SK-N-SH treated with all-trans-retinoic acid at 6 μM for 48 hours (cell line): ENCODE measurements around the gene PDE1C.

Experiments used
- ARNTL ChIP-seq: fragments of 450-650 bp; formaldehyde crosslinking; IDR thresholded peaks from 2 replicates; pipeline ENCODE4 v1.5.0; 2020; ENCODE audit warnings: low read depth, mild to moderate bottlenecking, moderate library complexity, borderline replicate concordance
- CREB5 ChIP-seq: fragments of 250-450 bp; sonication (Bioruptor Pico); IDR thresholded peaks from 2 replicates; pipeline ENCODE4 v1.5.1; 2020; ENCODE audit warnings: low read depth, mild to moderate bottlenecking, moderate library complexity
- PATZ1 ChIP-seq: fragments of 250-450 bp; sonication (Bioruptor Pico); IDR thresholded peaks from 2 replicates; pipeline ENCODE4 v1.8.0; 2020; ENCODE audit warnings: mild to moderate bottlenecking, moderate library complexity, borderline replicate concordance
- POU6F1 ChIP-seq: fragments of 250-450 bp; sonication (Bioruptor Pico); IDR thresholded peaks from 2 replicates; pipeline ENCODE4 v1.8.0; 2021; ENCODE audit warnings: low read depth, mild to moderate bottlenecking, moderate library complexity, borderline replicate concordance
- RARB ChIP-seq: fragments of 250-450 bp; sonication (Bioruptor Pico); IDR thresholded peaks from 2 replicates; pipeline ENCODE4 v1.8.0; 2021; ENCODE audit warnings: mild to moderate bottlenecking, moderate library complexity
- ZFP3 ChIP-seq: fragments of 250-450 bp; sonication (Bioruptor Pico); IDR thresholded peaks from 2 replicates; pipeline ENCODE4 v1.5.0; 2020; ENCODE audit warnings: mild to moderate bottlenecking, moderate library complexity
- ZNF8 ChIP-seq: fragments of 450-650 bp; formaldehyde crosslinking; IDR thresholded peaks from 2 replicates; pipeline ENCODE4 v1.5.0; 2020; ENCODE audit warnings: mild to moderate bottlenecking, moderate library complexity

GRCh38 chr7:31855530-31855929, 214.7 kb downstream of the PDE1C start:
- TF ChIP-seq PATZ1 (CRISPR knock-in tag) (no peak), POU6F1 (no peak), ZFP3 (CRISPR knock-in tag) (no peak), CREB5 (CRISPR knock-in tag) (no peak), ARNTL (CRISPR knock-in tag) (no peak), ZNF8 (CRISPR knock-in tag) (no peak), RARB (CRISPR knock-in tag) (no peak)
